ENCODE results near the gene YBEY. TPM values are rescaled to one million over a fixed set of nuclear protein-coding genes. Genes with fewer than 3 reads are reported as not detected.
"Not testable (repeated sequence)": the region's sequence is repeated elsewhere in the genome, so short reads cannot be mapped to it uniquely, and the experiment has no call there.

Gene YBEY, protein sequence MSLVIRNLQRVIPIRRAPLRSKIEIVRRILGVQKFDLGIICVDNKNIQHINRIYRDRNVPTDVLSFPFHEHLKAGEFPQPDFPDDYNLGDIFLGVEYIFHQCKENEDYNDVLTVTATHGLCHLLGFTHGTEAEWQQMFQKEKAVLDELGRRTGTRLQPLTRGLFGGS
- polyA plus RNA-seq, result 10 to 100 TPM in 1 of 2 donors, 1 to 10 TPM in 1; 7.1 to 11.9 TPM

DNA sequence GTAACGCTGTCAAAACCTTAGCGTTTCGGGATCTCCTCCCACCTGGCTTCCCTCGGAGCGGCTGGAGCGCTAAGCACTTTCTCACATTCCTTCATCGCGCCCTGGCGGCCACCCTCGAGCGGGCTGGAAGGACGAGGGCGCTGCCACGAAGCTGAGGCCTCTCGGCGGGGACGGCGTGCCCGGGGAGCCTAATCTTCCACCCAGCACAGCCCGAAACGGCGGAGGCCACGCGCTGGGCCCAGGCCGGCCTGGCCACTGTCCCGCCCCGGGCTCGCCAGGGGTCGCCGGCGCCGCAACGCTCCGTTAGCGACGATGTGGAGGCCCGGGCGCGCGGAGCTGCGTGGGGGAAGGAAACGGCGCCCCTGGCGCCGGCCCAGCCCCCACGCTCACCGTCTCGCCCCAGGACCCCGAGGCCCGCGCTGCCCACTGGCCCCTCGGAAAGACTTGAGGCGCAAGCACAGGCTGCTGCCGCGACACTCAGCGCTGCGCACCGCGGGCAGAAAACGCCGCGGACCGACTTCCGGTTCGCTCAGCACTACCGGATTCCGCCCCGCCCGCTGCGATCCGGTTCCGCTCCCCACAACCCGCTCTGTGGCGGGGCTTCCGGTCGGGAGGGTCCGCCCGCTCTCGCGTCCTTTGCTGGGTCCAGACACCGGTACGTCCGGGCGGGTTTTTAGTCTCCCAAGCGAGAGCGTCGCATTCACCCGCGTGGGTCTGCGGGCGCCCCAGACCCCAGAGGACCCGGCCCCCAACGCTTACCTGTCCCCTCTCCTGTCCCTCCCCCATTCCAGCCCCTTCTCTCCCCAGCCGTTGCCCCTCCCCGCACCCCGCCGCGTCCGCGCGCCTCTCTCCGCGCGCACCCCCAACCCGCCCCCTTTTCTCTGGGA, at the start of gene YBEY:
Gene YBEY, plus strand, starts transcription at position 582 of the 887 bp plus-strand sequence. CDS start 572 bp downstream, outside the sequence.
- no peaks in the 10 kb centered on the region for H3K9me3 ChIP-seq (ENCODE audit: control insufficient read depth in 2 of 2, insufficient read depth in 1 of 2, low read depth in 1 of 2, low read length in 1 of 2)
- no peaks in the 10 kb centered on the region for H3K36me3 ChIP-seq (ENCODE audit: control insufficient read depth in 2 of 2, insufficient read depth in 2 of 2, low read length in 1 of 2)
- H3K4me3 ChIP-seq (ENCODE audit: low read depth in 1 of 2, low read length in 2 of 2), result peak within 1 kb of the TSS; percentile 82 to 95
- H3K27me3 ChIP-seq (ENCODE audit: control insufficient read depth in 1 of 2, insufficient read depth in 2 of 2, low read length in 2 of 2), result no peaks in the 10 kb centered on the region
- H3K27ac ChIP-seq (ENCODE audit: low read depth in 2 of 2, low read length in 1 of 2), result peak within 1 kb of the TSS; percentile 98 to 99
- H3K4me1 ChIP-seq (ENCODE audit: control insufficient read depth in 2 of 2, insufficient read depth in 2 of 2, low read length in 1 of 2), result peaks cover 0 to 5% of the 10 kb centered on the region in 2 donors
- WGBS, 2 donors, result 1% methylated on average over 79 to 105 of the region's 105 CpGs

DNA sequence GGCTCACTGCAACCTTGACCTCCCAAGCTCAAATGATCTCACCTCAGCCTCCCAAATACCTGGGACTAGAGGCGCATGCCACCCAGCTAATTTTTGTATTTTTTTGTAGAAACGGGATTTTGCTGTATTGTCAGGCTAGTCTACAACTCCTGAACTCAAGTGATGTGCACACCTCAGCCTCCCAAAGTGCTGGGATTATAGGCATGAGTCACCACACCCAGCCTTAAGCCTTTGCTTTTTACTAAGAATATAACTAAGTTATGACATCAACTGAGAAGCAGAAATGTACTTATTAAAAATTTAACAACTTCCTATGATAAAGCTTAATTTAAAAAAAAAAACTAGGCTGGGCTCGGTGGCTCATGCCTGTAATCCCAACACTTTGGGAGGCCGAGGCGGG, 48.7 kb upstream of the YBEY start:
- peaks cover 6 to 23% of the 10 kb centered on the region in 2 donors for H3K36me3 ChIP-seq (ENCODE audit: control insufficient read depth in 2 of 2, insufficient read depth in 2 of 2, low read length in 1 of 2)
- 85 to 86% methylated on average over 5 of the region's 5 CpGs for WGBS, 2 donors
- H3K4me1 ChIP-seq (ENCODE audit: control insufficient read depth in 2 of 2, insufficient read depth in 2 of 2, low read length in 1 of 2), result no peaks in the 10 kb centered on the region
- no peak overlapping the region for H3K4me3 ChIP-seq (ENCODE audit: low read depth in 1 of 2, low read length in 2 of 2)
- H3K27ac ChIP-seq (ENCODE audit: low read depth in 2 of 2, low read length in 1 of 2), result no peak overlapping the region
- no peaks in the 10 kb centered on the region for H3K9me3 ChIP-seq (ENCODE audit: control insufficient read depth in 2 of 2, insufficient read depth in 1 of 2, low read depth in 1 of 2, low read length in 1 of 2)
- H3K27me3 ChIP-seq (ENCODE audit: control insufficient read depth in 1 of 2, insufficient read depth in 2 of 2, low read length in 2 of 2), result no peaks in the 10 kb centered on the region

DNA sequence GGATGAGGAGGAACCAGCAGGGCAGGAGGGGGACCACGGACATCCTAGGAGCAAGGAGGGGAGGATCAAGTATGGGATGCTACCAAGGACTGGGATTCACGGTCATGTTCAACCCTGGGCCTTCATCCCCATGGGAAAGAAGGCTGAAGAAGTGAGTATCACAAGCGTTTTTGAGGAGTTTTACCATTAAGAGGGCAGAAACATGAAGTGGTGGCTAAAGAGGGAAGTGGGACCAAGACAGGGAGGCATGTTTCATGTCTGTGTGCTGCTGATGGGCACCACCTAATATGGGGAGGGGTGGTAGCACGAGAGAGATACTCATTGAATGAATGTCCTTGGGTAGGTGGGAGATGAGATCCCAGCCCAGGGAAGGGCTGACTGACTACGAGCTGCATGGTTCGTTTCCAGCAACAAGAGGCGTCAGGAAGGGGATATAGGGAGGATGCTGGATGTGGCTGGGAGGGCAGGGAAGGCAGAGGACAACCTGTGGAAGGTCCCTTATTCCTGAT, 46.3 kb upstream of the YBEY start:
- Histone ChIP-seq H3K9me3 (ENCODE audit: control insufficient read depth in 2 of 2, insufficient read depth in 1 of 2, low read depth in 1 of 2, low read length in 1 of 2) (no peaks in the 10 kb centered on the region), H3K27me3 (ENCODE audit: control insufficient read depth in 1 of 2, insufficient read depth in 2 of 2, low read length in 2 of 2) (no peaks in the 10 kb centered on the region), H3K4me3 (ENCODE audit: low read depth in 1 of 2, low read length in 2 of 2) (no peak overlapping the region), H3K27ac (ENCODE audit: low read depth in 2 of 2, low read length in 1 of 2) (no peak overlapping the region), H3K4me1 (ENCODE audit: control insufficient read depth in 2 of 2, insufficient read depth in 2 of 2, low read length in 1 of 2) (no peaks in the 10 kb centered on the region), H3K36me3 (ENCODE audit: control insufficient read depth in 2 of 2, insufficient read depth in 2 of 2, low read length in 1 of 2) (peaks cover 25 to 34% of the 10 kb centered on the region in 2 donors)
- WGBS, 2 donors, result 89 to 90% methylated on average over 7 of the region's 7 CpGs

DNA sequence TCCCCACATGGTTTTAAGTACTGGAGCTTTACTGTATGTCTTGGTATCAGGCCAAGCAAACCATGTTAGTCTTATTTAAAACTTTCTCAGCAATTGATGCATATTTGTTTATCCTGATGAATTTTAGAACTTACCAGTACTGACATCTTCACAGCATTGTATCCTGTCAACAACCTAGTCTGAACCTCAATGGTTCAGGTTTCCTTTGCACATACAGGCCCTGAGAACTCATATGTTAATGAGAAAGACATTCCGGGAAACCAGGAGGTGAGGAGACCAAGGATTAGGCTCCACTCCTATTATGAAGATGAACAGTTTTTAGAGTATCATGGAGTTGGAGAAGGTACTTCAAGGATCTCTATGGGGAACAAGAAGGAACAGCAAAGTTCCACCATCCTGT, 44.6 kb upstream of the YBEY start:
- 86 to 90% methylated on average over 1 of the region's 1 CpG for WGBS, 2 donors
- peaks cover 22 to 40% of the 10 kb centered on the region in 2 donors for H3K36me3 ChIP-seq (ENCODE audit: control insufficient read depth in 2 of 2, insufficient read depth in 2 of 2, low read length in 1 of 2)
- not testable (repeated sequence) for H3K27ac ChIP-seq (ENCODE audit: low read depth in 2 of 2, low read length in 1 of 2); H3K9me3 ChIP-seq (ENCODE audit: control insufficient read depth in 2 of 2, insufficient read depth in 1 of 2, low read depth in 1 of 2, low read length in 1 of 2); H3K27me3 ChIP-seq (ENCODE audit: control insufficient read depth in 1 of 2, insufficient read depth in 2 of 2, low read length in 2 of 2); H3K4me3 ChIP-seq (ENCODE audit: low read depth in 1 of 2, low read length in 2 of 2); H3K4me1 ChIP-seq (ENCODE audit: control insufficient read depth in 2 of 2, insufficient read depth in 2 of 2, low read length in 1 of 2)

DNA sequence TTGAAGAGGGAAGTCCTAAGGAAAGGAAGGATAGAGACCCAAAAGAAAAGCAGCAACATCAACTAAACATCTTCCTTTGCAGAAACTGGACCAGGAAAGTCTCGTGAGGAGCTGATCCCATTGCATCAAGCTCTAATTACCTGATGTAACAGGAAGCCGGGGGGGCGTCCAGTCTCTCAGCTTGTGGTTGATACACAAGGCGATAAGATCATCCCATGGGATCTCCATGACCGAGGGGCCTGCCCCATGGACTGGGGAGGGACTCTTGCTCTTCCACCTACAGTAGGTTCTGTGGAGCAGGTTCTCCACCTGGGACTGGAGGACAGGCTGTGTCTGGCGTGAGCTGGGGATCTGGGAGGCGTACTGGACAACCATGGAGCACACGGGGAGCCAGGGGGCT, 42.8 kb upstream of the YBEY start:
- 91 to 92% methylated on average over 8 of the region's 8 CpGs for WGBS, 2 donors

DNA sequence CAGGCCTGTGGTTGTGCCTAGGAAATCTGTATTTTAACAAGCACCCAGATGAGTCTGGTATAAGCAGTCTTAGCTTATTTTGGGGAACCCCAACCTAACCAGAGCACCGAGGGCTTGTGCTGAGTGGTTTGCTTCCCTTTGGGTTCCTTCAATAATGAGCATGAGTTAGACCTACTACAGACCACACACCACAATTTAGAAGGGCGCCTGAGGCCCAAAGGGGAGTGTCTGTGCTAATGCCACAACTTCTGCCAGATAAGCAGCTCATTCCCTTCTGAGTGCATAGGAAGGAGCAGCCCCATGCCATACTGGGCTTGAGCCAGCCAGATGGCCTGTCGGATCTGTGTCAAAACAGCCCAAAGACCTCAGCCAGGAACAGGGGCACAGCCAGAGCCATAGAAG, 42.2 kb upstream of the YBEY start:
- no peak overlapping the region for H3K4me3 ChIP-seq (ENCODE audit: low read depth in 1 of 2, low read length in 2 of 2)
- H3K4me1 ChIP-seq (ENCODE audit: control insufficient read depth in 2 of 2, insufficient read depth in 2 of 2, low read length in 1 of 2), result no peaks in the 10 kb centered on the region
- H3K9me3 ChIP-seq (ENCODE audit: control insufficient read depth in 2 of 2, insufficient read depth in 1 of 2, low read depth in 1 of 2, low read length in 1 of 2), result no peaks in the 10 kb centered on the region
- peaks cover 30 to 47% of the 10 kb centered on the region in 2 donors for H3K36me3 ChIP-seq (ENCODE audit: control insufficient read depth in 2 of 2, insufficient read depth in 2 of 2, low read length in 1 of 2)
- no peak overlapping the region for H3K27ac ChIP-seq (ENCODE audit: low read depth in 2 of 2, low read length in 1 of 2)
- no peaks in the 10 kb centered on the region for H3K27me3 ChIP-seq (ENCODE audit: control insufficient read depth in 1 of 2, insufficient read depth in 2 of 2, low read length in 2 of 2)
- WGBS, 2 donors, result 91% methylated on average over 3 of the region's 3 CpGs

More for the DNA sequence above, 42.8 kb upstream of the YBEY start:
- Histone ChIP-seq H3K27me3 (ENCODE audit: control insufficient read depth in 1 of 2, insufficient read depth in 2 of 2, low read length in 2 of 2) (no peaks in the 10 kb centered on the region), H3K27ac (ENCODE audit: low read depth in 2 of 2, low read length in 1 of 2) (no peak overlapping the region), H3K36me3 (ENCODE audit: control insufficient read depth in 2 of 2, insufficient read depth in 2 of 2, low read length in 1 of 2) (peaks cover 30 to 47% of the 10 kb centered on the region in 2 donors), H3K4me1 (ENCODE audit: control insufficient read depth in 2 of 2, insufficient read depth in 2 of 2, low read length in 1 of 2) (no peaks in the 10 kb centered on the region), H3K9me3 (ENCODE audit: control insufficient read depth in 2 of 2, insufficient read depth in 1 of 2, low read depth in 1 of 2, low read length in 1 of 2) (no peaks in the 10 kb centered on the region), H3K4me3 (ENCODE audit: low read depth in 1 of 2, low read length in 2 of 2) (no peak overlapping the region)

DNA sequence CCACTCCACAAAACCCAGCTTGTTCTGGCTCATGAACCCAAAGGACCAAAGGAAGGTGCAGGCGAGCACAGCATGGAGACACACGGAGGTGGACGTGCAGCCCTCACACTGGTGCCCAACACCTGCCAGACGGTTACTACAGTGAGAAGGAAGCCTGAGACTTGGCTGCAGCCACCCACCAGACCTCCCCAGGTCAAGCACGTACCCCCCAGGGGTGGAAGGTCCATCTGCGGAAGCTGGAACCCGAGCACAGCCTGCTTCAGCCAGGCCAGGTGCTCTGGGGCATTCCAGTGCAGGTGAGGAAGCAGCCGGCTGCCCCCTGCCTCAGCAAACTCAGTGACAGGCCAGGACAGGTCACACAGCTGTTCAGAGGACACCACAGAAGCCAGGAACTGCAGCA, 41.5 kb upstream of the YBEY start:
- 90 to 92% methylated on average over 8 of the region's 8 CpGs for WGBS, 2 donors
- H3K27me3 ChIP-seq (ENCODE audit: control insufficient read depth in 1 of 2, insufficient read depth in 2 of 2, low read length in 2 of 2), result no peaks in the 10 kb centered on the region
- H3K27ac ChIP-seq (ENCODE audit: low read depth in 2 of 2, low read length in 1 of 2), result no peak overlapping the region
- no peaks in the 10 kb centered on the region for H3K9me3 ChIP-seq (ENCODE audit: control insufficient read depth in 2 of 2, insufficient read depth in 1 of 2, low read depth in 1 of 2, low read length in 1 of 2)
- no peak overlapping the region for H3K4me3 ChIP-seq (ENCODE audit: low read depth in 1 of 2, low read length in 2 of 2)
- H3K36me3 ChIP-seq (ENCODE audit: control insufficient read depth in 2 of 2, insufficient read depth in 2 of 2, low read length in 1 of 2), result peaks cover 30 to 47% of the 10 kb centered on the region in 2 donors
- no peaks in the 10 kb centered on the region for H3K4me1 ChIP-seq (ENCODE audit: control insufficient read depth in 2 of 2, insufficient read depth in 2 of 2, low read length in 1 of 2)

DNA sequence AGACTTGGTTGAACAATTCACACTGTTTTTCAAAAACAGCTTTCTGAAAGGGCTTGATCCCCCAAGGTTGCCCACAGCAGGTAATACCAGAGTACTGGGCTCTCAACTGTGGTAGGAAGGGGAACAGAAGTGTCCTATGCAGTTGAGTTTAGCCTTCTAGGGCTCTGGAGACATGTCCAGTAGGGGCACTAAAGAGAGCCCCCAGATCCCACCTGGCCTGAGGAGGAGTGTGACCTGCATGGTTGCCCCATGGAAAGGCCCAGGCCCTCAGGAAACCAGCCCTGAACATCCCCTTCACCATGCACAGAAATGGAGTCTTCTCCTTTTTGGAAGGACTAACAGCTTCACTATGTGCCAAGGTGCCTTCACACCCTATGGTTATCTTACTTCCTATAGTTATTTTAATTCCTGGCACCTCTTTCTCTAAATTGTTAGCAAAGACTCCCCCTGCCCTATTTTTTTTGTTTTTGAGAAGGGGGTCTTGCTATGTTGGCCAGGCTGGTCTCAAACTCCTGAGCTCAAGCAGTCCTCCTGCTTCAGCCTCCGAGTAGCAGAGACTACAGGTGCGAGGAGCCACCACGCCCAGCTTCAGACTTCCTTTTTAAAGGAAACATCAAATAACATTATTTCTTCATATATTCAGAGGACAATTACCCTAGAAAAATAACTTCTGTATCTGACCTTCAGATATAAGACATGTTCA, 40.8 kb upstream of the YBEY start:
- no peaks in the 10 kb centered on the region for H3K4me1 ChIP-seq (ENCODE audit: control insufficient read depth in 2 of 2, insufficient read depth in 2 of 2, low read length in 1 of 2)
- H3K36me3 ChIP-seq (ENCODE audit: control insufficient read depth in 2 of 2, insufficient read depth in 2 of 2, low read length in 1 of 2), result peaks cover 30 to 45% of the 10 kb centered on the region in 2 donors
- no peaks in the 10 kb centered on the region for H3K9me3 ChIP-seq (ENCODE audit: control insufficient read depth in 2 of 2, insufficient read depth in 1 of 2, low read depth in 1 of 2, low read length in 1 of 2)
- H3K27ac ChIP-seq (ENCODE audit: low read depth in 2 of 2, low read length in 1 of 2), result no peak overlapping the region
- no peaks in the 10 kb centered on the region for H3K27me3 ChIP-seq (ENCODE audit: control insufficient read depth in 1 of 2, insufficient read depth in 2 of 2, low read length in 2 of 2)
- H3K4me3 ChIP-seq (ENCODE audit: low read depth in 1 of 2, low read length in 2 of 2), result no peak overlapping the region
- WGBS, 2 donors, result 82 to 96% methylated on average over 3 of the region's 3 CpGs

DNA sequence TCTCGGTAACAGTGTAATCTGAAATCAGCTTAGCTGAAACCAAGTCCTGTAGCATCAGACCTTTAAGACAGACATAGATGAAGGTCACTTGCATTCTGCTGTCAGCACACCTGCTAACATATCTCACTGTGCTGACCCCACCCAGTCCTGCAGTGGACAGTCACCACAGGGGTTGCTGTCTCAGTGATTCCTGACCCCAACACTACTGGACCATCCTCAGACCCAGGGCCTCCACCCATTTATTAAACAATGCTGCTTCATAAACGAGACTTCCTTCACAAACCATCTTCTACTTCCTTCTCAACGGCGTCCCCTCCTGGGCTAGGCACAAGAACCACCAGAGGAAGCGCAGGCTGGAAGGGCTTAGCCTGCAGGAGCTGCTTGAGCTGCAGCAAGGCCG, 39.8 kb upstream of the YBEY start:
- no peak overlapping the region for H3K4me3 ChIP-seq (ENCODE audit: low read depth in 1 of 2, low read length in 2 of 2)
- no peaks in the 10 kb centered on the region for H3K4me1 ChIP-seq (ENCODE audit: control insufficient read depth in 2 of 2, insufficient read depth in 2 of 2, low read length in 1 of 2)
- no peak overlapping the region for H3K27ac ChIP-seq (ENCODE audit: low read depth in 2 of 2, low read length in 1 of 2)
- H3K36me3 ChIP-seq (ENCODE audit: control insufficient read depth in 2 of 2, insufficient read depth in 2 of 2, low read length in 1 of 2), result peaks cover 31 to 45% of the 10 kb centered on the region in 2 donors
- no peaks in the 10 kb centered on the region for H3K27me3 ChIP-seq (ENCODE audit: control insufficient read depth in 1 of 2, insufficient read depth in 2 of 2, low read length in 2 of 2)
- no peaks in the 10 kb centered on the region for H3K9me3 ChIP-seq (ENCODE audit: control insufficient read depth in 2 of 2, insufficient read depth in 1 of 2, low read depth in 1 of 2, low read length in 1 of 2)
- 82 to 83% methylated on average over 6 of the region's 6 CpGs for whole genome bisulfite sequencing, 2 donors

All from esophagus (tissue), 2 donors.